Left lung (tissue), 10 donors: ENCODE measurements around the gene CPT1A. TPM values are rescaled to one million over a fixed set of nuclear protein-coding genes. Genes with fewer than 3 reads are reported as not detected.

Source experiments
- ATAC-seq: fragments of 200-7000 bp; cut with Tn5 transposase; one replicate; pipeline ENCODE4 v1.9.1; 2020; ENCODE audit warnings: moderate library complexity
- DNase-seq, 4 donors: peaks; one replicate each; pipeline ENCODE4 v3.0.0-alpha.2; 2013 to 2020
- H3K27ac ChIP-seq, 2 donors: fragments of 200-600 bp; sonication (generic) in 1 of 2; one replicate each; pipeline versions ENCODE4 v1.5.0 to v1.8.0; 2020 to 2021
- H3K27me3 ChIP-seq, 2 donors: fragments of 200-600 bp; sonication (generic) in 1 of 2; one replicate each; pipeline versions ENCODE4 v1.5.0 to v1.8.0; 2020 to 2021
- H3K36me3 ChIP-seq, 2 donors: fragments of 200-600 bp; sonication (generic) in 1 of 2; one replicate each; pipeline versions ENCODE4 v1.5.0 to v1.8.0; 2020 to 2021
- H3K4me1 ChIP-seq, 2 donors: fragments of 200-600 bp; one replicate each; pipeline ENCODE4 v1.8.0; 2021
- H3K4me3 ChIP-seq, 2 donors: fragments of 200-600 bp; sonication (generic) in 1 of 2; one replicate each; pipeline versions ENCODE4 v1.5.0 to v1.8.0; 2020 to 2021; ENCODE audit warnings: mild to moderate bottlenecking in 1 of 2
- H3K9me3 ChIP-seq, 2 donors: fragments of 200-600 bp; sonication (generic) in 1 of 2; one replicate each; pipeline versions ENCODE4 v1.5.0 to v1.8.0; 2020 to 2021
- intact Hi-C, 2 donors: fragments of 100-400 bp; cut with DNase I; formaldehyde crosslinking; loops; one replicate each; pipeline versions ENCODE4 v1.11.2 to v1.14.2; 2022
- polyA plus RNA-seq, 6 donors: library from polyadenylated mRNA; unstranded; fragments of 120-200 nt; gene quantifications; one replicate each; pipeline ENCODE4 v1.2.1, GENCODE V29; 2013; ENCODE audit not compliant: insufficient read length in 6 of 6
- total RNA-seq, 2 donors: library from RNA; stranded (reverse); fragmentation: NEBNext Ultra II Directional; extraction: Animal tissue kit (Norgen Biotek cat#: 25700); gene quantifications; one replicate each; pipeline ENCODE4 v1.2.1, GENCODE V29; 2021
- TF ChIP-seq, protein P1 (sequence below), 2 donors: fragments of 200-600 bp; sonication (generic) in 1 of 2; IDR thresholded peaks; one replicate each; pipeline versions ENCODE4 v1.5.0 to v1.8.0; 2021; ENCODE audit warnings: antibody characterized with exemption in 2 of 2
- donor health status: DM: no; HTN: yes; CAD: no.
- donor health status: DM: no; HTN: no; CAD: no.

CPT1A gene
- total and polyA plus RNA-seq, 8 donors: 25.7 to 83.9 (median 31.9) TPM

DNA sequence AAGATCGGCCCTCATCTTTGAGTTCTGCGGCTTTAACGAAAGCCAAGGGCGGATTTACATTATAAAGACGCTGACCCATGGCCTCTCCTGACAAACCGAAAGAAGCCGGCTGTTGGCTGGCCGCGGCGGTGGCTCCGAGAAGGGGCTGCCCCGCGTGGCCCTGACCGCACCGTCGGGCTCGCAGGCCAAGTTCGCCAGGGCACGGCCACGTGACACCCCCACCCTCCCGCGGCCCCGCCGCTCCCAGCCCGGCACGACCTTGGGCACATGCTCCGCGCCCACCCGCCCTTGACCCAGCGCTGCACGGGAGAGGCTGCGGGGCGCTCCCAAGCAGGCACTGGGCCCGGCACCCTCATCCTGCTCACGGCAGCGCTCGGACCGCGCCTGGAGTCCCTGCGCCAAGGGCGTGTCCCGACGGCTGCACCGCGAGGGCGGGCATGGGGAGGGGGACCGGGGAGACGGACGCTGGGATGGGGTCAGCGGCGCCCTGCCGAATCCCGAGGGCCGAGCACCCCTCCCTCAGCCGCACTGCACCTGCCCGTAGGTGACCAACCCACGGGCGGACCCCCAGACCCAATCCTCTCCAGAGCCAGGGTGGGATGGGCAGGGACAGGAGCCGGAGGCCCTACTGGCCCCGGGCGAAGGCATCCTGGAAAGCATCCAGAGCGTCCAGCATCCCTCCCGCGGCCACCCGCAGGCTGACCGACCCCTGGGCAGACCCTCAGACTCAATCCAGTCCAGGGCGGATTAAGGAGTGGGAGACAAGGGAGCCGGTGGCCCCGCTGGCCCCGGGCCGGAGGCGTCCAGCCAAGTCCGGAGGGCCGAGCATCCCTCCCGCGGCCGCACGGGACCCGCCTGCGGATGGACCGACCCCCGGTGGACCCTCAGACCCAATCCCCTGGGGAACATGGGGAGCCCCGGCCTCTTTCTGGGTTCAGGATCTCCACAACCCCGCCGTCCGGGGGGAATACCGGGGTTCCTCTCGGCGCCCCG is 759 bp downstream of the CPT1A start:
- DNase-seq (peak in 3 of 4 donors; percentile 48 to 94 (median 74)), ATAC-seq (peak; percentile 20)
- Histone ChIP-seq H3K27me3 (no peaks in the 10 kb centered on the region), H3K36me3 (peaks cover 0 to 7% of the 10 kb centered on the region in 2 donors), H3K9me3 (no peaks in the 10 kb centered on the region), H3K4me3 (peak overlapping the region; percentile 90 to 99), H3K4me1 (peaks cover 24 to 69% of the 10 kb centered on the region in 2 donors), H3K27ac (peak overlapping the region; percentile 95 to 98)
- intact Hi-C loops: no loop called here
- TF ChIP-seq, protein P1, sequence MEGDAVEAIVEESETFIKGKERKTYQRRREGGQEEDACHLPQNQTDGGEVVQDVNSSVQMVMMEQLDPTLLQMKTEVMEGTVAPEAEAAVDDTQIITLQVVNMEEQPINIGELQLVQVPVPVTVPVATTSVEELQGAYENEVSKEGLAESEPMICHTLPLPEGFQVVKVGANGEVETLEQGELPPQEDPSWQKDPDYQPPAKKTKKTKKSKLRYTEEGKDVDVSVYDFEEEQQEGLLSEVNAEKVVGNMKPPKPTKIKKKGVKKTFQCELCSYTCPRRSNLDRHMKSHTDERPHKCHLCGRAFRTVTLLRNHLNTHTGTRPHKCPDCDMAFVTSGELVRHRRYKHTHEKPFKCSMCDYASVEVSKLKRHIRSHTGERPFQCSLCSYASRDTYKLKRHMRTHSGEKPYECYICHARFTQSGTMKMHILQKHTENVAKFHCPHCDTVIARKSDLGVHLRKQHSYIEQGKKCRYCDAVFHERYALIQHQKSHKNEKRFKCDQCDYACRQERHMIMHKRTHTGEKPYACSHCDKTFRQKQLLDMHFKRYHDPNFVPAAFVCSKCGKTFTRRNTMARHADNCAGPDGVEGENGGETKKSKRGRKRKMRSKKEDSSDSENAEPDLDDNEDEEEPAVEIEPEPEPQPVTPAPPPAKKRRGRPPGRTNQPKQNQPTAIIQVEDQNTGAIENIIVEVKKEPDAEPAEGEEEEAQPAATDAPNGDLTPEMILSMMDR (IDR thresholded peaks at IDR 0.05): no peak

DNA sequence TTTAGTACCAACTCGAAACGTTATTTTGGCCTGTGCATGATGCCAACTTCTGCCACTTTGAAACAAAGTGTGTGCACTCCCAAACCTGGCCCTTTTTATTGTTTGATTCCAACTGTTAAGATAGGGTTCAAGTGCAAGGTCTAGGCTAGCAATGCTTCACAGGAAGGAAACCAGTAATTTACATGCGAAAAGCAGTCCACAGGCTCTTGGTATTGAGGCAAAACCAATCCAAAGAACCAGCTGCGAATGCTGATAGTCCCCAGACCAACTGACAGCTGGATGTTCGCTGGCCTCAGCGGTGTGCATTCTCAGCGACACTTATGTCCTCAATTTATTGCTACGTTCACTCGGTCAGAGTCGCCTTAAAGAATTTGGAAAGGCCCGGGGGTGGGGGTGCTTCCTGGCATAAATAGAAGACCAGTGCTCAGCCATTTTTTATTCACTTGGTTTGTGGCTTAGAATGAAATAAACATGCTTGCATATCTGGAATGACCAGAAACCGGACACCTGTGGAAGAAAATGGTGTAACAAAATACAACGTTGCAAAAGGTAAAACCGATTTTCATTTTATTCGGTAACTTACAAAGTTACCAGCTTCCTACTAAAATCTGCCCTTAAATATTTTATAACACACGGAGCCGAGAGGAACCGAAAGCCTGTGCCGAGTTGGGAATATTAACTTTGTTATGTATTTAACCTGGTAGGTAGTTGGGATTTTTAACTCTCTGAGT is 1.6 kb downstream of the CPT1A start:
- intact Hi-C loops: no loop called here
- Histone ChIP-seq H3K4me3 (peak overlapping the region; percentile 90 to 99), H3K27ac (peak overlapping the region; percentile 95 to 98), H3K9me3 (no peaks in the 10 kb centered on the region), H3K4me1 (peaks cover 24 to 78% of the 10 kb centered on the region in 2 donors), H3K27me3 (no peaks in the 10 kb centered on the region), H3K36me3 (peaks cover 0 to 7% of the 10 kb centered on the region in 2 donors)
- TF ChIP-seq, protein P1 (IDR thresholded peaks at IDR 0.05): no peak
- DNase-seq (peak in 2 of 4 donors; percentile 36 to 44), ATAC-seq (no peak)

DNA sequence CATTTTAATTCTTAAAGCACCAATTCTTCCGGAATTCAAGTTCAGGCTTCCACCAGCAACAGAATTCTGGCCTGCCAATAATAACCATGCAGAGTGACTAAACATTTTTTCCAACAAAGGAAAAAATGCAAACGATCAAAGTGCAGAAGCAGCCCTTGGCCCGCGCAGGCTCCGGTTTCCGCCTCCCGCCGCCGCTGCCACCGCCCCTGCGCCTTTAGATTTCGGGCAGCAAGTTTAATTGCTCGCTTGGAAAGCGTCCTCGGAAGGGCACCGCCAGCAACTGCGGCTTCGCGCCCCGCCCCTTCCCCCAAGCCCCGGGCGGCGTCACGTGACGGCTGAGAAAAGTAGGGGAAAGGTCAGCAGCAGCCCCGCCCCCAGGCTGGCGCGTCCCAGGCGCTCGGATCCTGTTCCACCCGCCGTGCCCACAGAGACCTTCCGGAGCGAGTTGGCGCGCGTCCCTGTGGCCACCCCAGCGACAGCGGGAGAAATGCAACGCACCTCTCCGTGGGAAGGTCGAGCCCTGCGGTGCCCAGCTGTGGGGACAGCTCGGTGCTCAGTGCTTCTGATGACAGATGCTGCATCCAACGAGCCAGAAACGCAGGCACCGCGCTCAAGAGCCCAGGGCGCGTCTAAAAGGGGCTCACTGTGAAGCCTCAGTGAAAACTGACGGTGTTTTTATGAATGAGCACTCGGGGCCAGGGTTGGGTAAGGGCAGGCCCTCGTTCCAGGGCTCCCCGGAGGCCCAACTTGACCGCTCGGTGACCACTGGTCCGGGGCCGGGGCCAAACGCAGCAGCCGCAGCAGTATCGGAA is 2.5 kb downstream of the CPT1A start:
- TF ChIP-seq, protein P1 (IDR thresholded peaks at IDR 0.05): no peak
- peaks cover 0 to 7% of the 10 kb centered on the region in 2 donors for H3K36me3 ChIP-seq
- H3K4me3 ChIP-seq: peak overlapping the region; percentile 25 to 99
- H3K9me3 ChIP-seq: no peaks in the 10 kb centered on the region
- H3K27ac ChIP-seq: peak overlapping the region; percentile 95 to 98
- DNase-seq (peak; percentile 92 to 99 (median 96)), ATAC-seq (peak; percentile 78)
- H3K27me3 ChIP-seq: no peaks in the 10 kb centered on the region
- intact Hi-C loops: no loop called here
- H3K4me1 ChIP-seq: peaks cover 24 to 78% of the 10 kb centered on the region in 2 donors

DNA sequence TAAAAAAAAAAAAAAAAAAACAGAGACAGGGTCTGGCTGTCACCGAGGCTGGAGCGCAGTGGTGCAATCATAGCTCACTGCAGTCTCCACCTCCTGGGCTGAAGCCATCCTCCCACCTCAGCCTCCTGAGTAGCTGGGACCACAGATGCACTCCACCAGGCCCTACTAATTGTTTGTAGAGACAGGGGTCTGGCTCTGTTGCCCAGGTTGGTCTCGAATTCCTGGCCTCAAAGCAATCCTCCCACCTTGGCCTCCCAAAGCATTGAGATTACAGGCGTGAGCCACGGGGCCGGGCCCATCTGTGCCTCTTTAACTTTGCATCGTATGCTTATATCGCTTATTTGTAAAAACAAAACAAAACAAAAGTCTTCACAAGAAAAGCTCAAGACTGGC is 3.1 kb downstream of the CPT1A start:
- ATAC-seq: peak; percentile 2

More for the DNA sequence above, 3.1 kb downstream of the CPT1A start:
- peak overlapping the region; percentile 19 to 99 for H3K4me3 ChIP-seq
- TF ChIP-seq, protein P1 (IDR thresholded peaks at IDR 0.05): no peak
- peaks cover 0 to 9% of the 10 kb centered on the region in 2 donors for H3K36me3 ChIP-seq
- intact Hi-C loops: no loop called here
- H3K9me3 ChIP-seq: no peaks in the 10 kb centered on the region
- no peak for DNase-seq
- peak overlapping the region; percentile 95 to 98 for H3K27ac ChIP-seq
- no peaks in the 10 kb centered on the region for H3K27me3 ChIP-seq
- peaks cover 24 to 74% of the 10 kb centered on the region in 2 donors for H3K4me1 ChIP-seq
